Esophagus muscularis mucosa (tissue), 3 donors: ENCODE data around the gene COL11A2.

ENCODE experiments used
- POLR2A ChIP-seq: fragments of 450-650 bp; IDR thresholded peaks from one replicate; pipeline ENCODE4 v1.6.1; 2017; ENCODE audit warnings: antibody characterized with exemption, moderate library complexity, mild to moderate bottlenecking, low read depth
- POLR2AphosphoS5 ChIP-seq, 2 donors: sonication (generic); formaldehyde crosslinking; IDR thresholded peaks; one replicate each; pipeline ENCODE4 v1.6.1; 2017; ENCODE audit warnings: antibody characterized with exemption in 2 of 2
- TF ChIP-seq, protein P1 (sequence below), 3 experiments: fragments of 200-600 bp in 2 of 3; fragments of 450-650 bp in 1 of 3; sonication (generic) in 2 of 3; IDR thresholded peaks; one replicate each; pipeline ENCODE4 v1.5.1; 2017 to 2019; ENCODE audit warnings: antibody characterized with exemption in 3 of 3, mild to moderate bottlenecking in 2 of 3, moderate library complexity in 1 of 3

GRCh38 chr6:33136310-33136900 lies 55.9 kb downstream of the COL11A2 start:
- TF ChIP-seq, protein P1, sequence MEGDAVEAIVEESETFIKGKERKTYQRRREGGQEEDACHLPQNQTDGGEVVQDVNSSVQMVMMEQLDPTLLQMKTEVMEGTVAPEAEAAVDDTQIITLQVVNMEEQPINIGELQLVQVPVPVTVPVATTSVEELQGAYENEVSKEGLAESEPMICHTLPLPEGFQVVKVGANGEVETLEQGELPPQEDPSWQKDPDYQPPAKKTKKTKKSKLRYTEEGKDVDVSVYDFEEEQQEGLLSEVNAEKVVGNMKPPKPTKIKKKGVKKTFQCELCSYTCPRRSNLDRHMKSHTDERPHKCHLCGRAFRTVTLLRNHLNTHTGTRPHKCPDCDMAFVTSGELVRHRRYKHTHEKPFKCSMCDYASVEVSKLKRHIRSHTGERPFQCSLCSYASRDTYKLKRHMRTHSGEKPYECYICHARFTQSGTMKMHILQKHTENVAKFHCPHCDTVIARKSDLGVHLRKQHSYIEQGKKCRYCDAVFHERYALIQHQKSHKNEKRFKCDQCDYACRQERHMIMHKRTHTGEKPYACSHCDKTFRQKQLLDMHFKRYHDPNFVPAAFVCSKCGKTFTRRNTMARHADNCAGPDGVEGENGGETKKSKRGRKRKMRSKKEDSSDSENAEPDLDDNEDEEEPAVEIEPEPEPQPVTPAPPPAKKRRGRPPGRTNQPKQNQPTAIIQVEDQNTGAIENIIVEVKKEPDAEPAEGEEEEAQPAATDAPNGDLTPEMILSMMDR (IDR thresholded peaks at IDR 0.05) = no peak
- TF ChIP-seq POLR2A (no peak), POLR2AphosphoS5 (IDR thresholded peaks at IDR 0.05) (no peak)
